ENCODE results near the gene LRRC46. TPM values are rescaled to one million over a fixed set of nuclear protein-coding genes. Genes with fewer than 3 reads are reported as not detected.

Gene LRRC46
- total and polyA plus RNA-seq, 4 donors = 9.3 to 25.3 (median 10.7) TPM

DNA sequence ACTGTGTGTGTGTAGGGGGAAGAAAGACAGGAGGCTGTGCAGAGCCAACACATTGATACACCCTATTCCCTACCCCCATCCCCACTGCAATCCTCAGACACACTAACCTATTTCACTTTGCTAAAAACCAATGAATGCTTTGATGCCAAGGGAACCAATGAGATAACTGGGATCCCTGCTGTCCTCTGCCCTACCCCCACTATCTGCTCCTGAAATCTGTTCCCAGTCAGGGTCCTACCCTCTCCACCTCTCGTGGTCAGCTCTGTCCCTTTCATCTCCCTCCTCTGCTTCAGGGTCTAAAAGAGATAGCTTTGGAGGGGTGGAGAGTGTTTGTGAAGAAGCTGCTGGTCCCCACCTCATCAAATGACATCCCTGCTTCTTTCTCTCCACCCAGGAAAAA, 38.6 kb downstream of the LRRC46 start:
- TF ChIP-seq, protein P1, sequence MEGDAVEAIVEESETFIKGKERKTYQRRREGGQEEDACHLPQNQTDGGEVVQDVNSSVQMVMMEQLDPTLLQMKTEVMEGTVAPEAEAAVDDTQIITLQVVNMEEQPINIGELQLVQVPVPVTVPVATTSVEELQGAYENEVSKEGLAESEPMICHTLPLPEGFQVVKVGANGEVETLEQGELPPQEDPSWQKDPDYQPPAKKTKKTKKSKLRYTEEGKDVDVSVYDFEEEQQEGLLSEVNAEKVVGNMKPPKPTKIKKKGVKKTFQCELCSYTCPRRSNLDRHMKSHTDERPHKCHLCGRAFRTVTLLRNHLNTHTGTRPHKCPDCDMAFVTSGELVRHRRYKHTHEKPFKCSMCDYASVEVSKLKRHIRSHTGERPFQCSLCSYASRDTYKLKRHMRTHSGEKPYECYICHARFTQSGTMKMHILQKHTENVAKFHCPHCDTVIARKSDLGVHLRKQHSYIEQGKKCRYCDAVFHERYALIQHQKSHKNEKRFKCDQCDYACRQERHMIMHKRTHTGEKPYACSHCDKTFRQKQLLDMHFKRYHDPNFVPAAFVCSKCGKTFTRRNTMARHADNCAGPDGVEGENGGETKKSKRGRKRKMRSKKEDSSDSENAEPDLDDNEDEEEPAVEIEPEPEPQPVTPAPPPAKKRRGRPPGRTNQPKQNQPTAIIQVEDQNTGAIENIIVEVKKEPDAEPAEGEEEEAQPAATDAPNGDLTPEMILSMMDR (IDR thresholded peaks at IDR 0.05; ENCODE audit: control extremely low read depth, extremely low read depth) = no peak
- DNase-seq = no peak
- Histone ChIP-seq H3K9me3 (ENCODE audit: control insufficient read depth in 4 of 4, insufficient read depth in 3 of 4, low read length in 3 of 4) (peaks cover 0 to 3% (median 0%) of the 10 kb centered on the region in 4 donors), H3K9ac (ENCODE audit: insufficient read depth in 1 of 2, low read length in 2 of 2) (no peak overlapping the region), H3K27me3 (ENCODE audit: control insufficient read depth in 3 of 3, insufficient read depth in 3 of 3, low read length in 2 of 3) (peaks cover 0 to 23% (median 13%) of the 10 kb centered on the region in 3 donors), H3K4me1 (ENCODE audit: control insufficient read depth in 5 of 5, insufficient read depth in 5 of 5, low read length in 5 of 5) (peaks cover 0 to 33% (median 0%) of the 10 kb centered on the region in 5 donors), H3K27ac (ENCODE audit: low read depth in 1 of 2, low read length in 1 of 2) (no peak overlapping the region), H3K36me3 (ENCODE audit: control insufficient read depth in 4 of 4, insufficient read depth in 4 of 4, low read length in 4 of 4) (no peaks in the 10 kb centered on the region), H3K4me3 (no peak overlapping the region)
- WGBS, 2 donors = 58 to 90% methylated on average over 1 of the region's 1 CpG
- no peak for ATAC-seq (ENCODE audit: insufficient read depth, low FRiP score)

DNA sequence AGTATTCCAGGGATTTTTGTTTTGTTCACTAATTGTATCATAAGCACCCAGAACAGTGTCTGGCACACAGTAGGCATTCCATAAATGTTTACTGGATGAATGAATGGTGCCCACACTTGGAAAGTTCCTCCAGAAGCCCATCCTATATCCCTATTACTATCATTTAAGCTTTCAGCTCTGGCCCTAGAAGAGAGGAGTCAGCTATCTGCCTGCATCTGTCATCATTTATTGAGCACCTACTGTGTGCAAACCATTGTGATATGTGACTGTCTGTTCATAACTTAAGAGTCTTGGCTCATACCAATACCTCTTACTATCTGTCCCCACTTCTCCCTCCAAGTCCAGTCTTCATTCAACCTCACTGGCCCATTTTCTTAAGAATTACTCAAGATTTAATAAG, 39.6 kb downstream of the LRRC46 start:
- H3K4me1 ChIP-seq (ENCODE audit: control insufficient read depth in 5 of 5, insufficient read depth in 5 of 5, low read length in 5 of 5) = peaks cover 0 to 33% (median 0%) of the 10 kb centered on the region in 5 donors
- H3K36me3 ChIP-seq (ENCODE audit: control insufficient read depth in 4 of 4, insufficient read depth in 4 of 4, low read length in 4 of 4) = no peaks in the 10 kb centered on the region
- H3K27me3 ChIP-seq (ENCODE audit: control insufficient read depth in 3 of 3, insufficient read depth in 3 of 3, low read length in 2 of 3) = peaks cover 0 to 23% (median 13%) of the 10 kb centered on the region in 3 donors

DNA sequence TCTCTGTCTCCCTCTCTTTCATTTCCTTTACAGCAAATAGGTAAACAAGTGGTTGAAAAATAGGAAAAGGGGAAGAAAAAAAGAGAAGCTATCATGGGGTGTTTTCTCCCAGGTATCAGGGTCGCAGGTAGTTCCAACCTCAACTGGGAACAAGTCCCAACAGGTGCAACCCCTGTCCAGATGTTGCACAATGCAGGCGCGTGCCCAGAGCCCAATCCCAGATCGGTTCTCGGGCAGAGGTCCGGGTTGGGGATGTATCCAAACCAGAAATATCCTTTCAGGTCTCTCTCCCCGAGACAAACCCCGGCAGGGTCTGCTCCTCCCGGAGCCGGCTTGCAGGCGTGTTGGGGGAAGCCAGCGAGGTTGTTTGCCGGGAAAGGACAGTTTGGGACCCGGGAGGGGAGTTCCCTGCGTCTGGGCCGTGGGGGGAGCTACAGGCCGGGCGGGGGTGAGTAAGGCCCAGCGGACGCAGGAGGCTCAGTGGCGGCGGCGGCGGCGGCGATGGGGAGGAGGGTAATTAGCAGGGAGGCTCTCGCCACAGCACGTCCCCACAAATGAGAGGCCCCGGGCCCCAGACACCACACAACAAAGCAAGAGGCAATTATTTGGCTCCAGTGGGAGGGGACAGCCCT, 40.7 kb downstream of the LRRC46 start:
- ATAC-seq (ENCODE audit: insufficient read depth, low FRiP score) (no peak), DNase-seq (no peak)
- Histone ChIP-seq H3K36me3 (ENCODE audit: control insufficient read depth in 4 of 4, insufficient read depth in 4 of 4, low read length in 4 of 4) (no peaks in the 10 kb centered on the region), H3K9me3 (ENCODE audit: control insufficient read depth in 4 of 4, insufficient read depth in 3 of 4, low read length in 3 of 4) (peaks cover 0 to 3% (median 0%) of the 10 kb centered on the region in 4 donors), H3K9ac (ENCODE audit: insufficient read depth in 1 of 2, low read length in 2 of 2) (no peak overlapping the region), H3K4me3 (no peak overlapping the region), H3K4me1 (ENCODE audit: control insufficient read depth in 5 of 5, insufficient read depth in 5 of 5, low read length in 5 of 5) (peaks cover 0 to 33% (median 0%) of the 10 kb centered on the region in 5 donors), H3K27ac (ENCODE audit: low read depth in 1 of 2, low read length in 1 of 2) (no peak overlapping the region), H3K27me3 (ENCODE audit: control insufficient read depth in 3 of 3, insufficient read depth in 3 of 3, low read length in 2 of 3) (peaks cover 0 to 21% (median 13%) of the 10 kb centered on the region in 3 donors)
- TF ChIP-seq, protein P1 (IDR thresholded peaks at IDR 0.05; ENCODE audit: control extremely low read depth, extremely low read depth) = no peak
- 23 to 41% methylated on average over 29 of the region's 29 CpGs for WGBS, 2 donors

More for the DNA sequence above, 39.6 kb downstream of the LRRC46 start:
- peaks cover 0 to 3% (median 0%) of the 10 kb centered on the region in 4 donors for H3K9me3 ChIP-seq (ENCODE audit: control insufficient read depth in 4 of 4, insufficient read depth in 3 of 4, low read length in 3 of 4)
- H3K4me3 ChIP-seq = no peak overlapping the region
- ATAC-seq (ENCODE audit: insufficient read depth, low FRiP score) (no peak), DNase-seq (no peak)
- TF ChIP-seq, protein P1 (IDR thresholded peaks at IDR 0.05; ENCODE audit: control extremely low read depth, extremely low read depth) = no peak
- H3K9ac ChIP-seq (ENCODE audit: insufficient read depth in 1 of 2, low read length in 2 of 2) = no peak overlapping the region
- no peak overlapping the region for H3K27ac ChIP-seq (ENCODE audit: low read depth in 1 of 2, low read length in 1 of 2)
